Measurements from ENCODE around the gene LTB. TPM values are rescaled to one million over a fixed set of nuclear protein-coding genes. Genes with fewer than 3 reads are reported as not detected.

The LTB gene
- total and polyA plus RNA-seq, 7 experiments from 2014 or later: 370 to 2,371 (median 728) TPM

- H3K4me3 ChIP-seq (ENCODE audit: low read length): no peak overlapping the region
- intact Hi-C loops (cut with micrococcal nuclease): no loop called here
These were observed 44.7 kb upstream of the LTB start for GRCh38 chr6:31626952-31627351.

DNA sequence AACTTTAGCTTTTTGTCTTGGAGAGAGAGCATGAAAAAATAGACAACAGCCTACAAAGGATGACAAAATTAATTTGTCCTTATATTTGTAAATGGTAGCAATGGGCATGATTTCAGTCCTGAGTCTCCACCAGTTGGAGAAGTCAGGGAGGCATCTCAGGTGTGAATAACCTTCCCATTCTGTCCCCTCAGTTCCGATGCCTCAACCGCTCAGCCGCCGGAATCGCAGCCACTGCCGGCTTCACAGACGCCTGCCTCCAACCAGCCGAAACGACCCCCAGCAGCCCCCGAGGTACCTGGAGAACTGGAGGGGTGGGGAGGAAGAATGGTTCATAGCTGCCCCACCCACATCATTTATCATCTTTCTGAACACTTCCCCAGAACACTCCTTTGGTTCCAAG, 41.8 kb upstream of the LTB start:
- CTCF ChIA-PET: interaction anchor here (0.6 to 1.2 kb wide), 2 partner anchors 42 to 117 kb away, joined by 3 read pairs; partner anchors contain the start of gene LTB
- Histone ChIP-seq H3K4me3 (ENCODE audit: low read length) (no peak overlapping the region), H3K27ac (ENCODE audit: low read depth, low read length) (no peak overlapping the region), H3K27me3 (ENCODE audit: control insufficient read depth in 2 of 2, insufficient read depth in 2 of 2, low read length in 2 of 2) (no peaks in the 10 kb centered on the region), H3K4me1 (ENCODE audit: control insufficient read depth in 2 of 2, insufficient read depth in 2 of 2, low read length in 2 of 2) (peaks cover 3 to 14% of the 10 kb centered on the region in 2 donors), H3K36me3 (ENCODE audit: control insufficient read depth in 2 of 3, insufficient read depth in 3 of 3, low read length in 3 of 3) (peaks cover 20 to 57% (median 23%) of the 10 kb centered on the region in 3 experiments), H3K9me3 (ENCODE audit: control insufficient read depth in 2 of 3, low read length in 3 of 3) (no peaks in the 10 kb centered on the region)
- Mint-ChIP-seq H3K27me3 (no peaks in the 10 kb centered on the region), H3K36me3 (peaks cover 4 to 48% (median 21%) of the 10 kb centered on the region in 5 donors), H3K4me1 (peaks cover 9 to 39% (median 30%) of the 10 kb centered on the region in 7 donors), H3K9me3 (peaks cover 0 to 2% (median 0%) of the 10 kb centered on the region in 11 donors), H3K4me3 (no peak overlapping the region), H3K27ac (peak overlapping the region in 4 of 9 donors; percentile 5 to 74 (median 23))
- intact Hi-C loops (cut with micrococcal nuclease): loop anchor here (5.0 kb wide), 3 partner anchors 333 to 1228 kb away; partner anchors contain the start of genes GNL1 (in 1 of the 2), NELFE (in 1 of the 2), PRR3 (in 1 of the 2) and PSMB9 (in 1 of the 2)
- ATAC-seq: no peak
- POLR2A ChIA-PET: interaction anchor here (66.4 kb wide), 1 partner anchor 60 kb away, joined by 3078 read pairs; the partner anchor contains the start of genes ATP6V1G2, DDX39B, LST1 and LTA
- no peak for DNase-seq

More at GRCh38 chr6:31626952-31627351, 44.7 kb upstream of the LTB start:
- Mint-ChIP-seq H3K4me1 (peaks cover 0 to 28% (median 12%) of the 10 kb centered on the region in 7 donors), H3K27ac (peak overlapping the region in 2 of 9 donors; percentile 1 to 34), H3K36me3 (peaks cover 14 to 60% (median 26%) of the 10 kb centered on the region in 5 donors), H3K27me3 (no peaks in the 10 kb centered on the region), H3K9me3 (no peaks in the 10 kb centered on the region), H3K4me3 (no peak overlapping the region)
- ATAC-seq (no peak), DNase-seq (no peak)
- POLR2A ChIA-PET: interaction anchor here (0.7 to 66.4 kb wide), 5 partner anchors 13 to 268 kb away, joined by 3 to 3078 read pairs (median 4); partner anchors contain the start of genes ATP6V1G2, BAG6, DDX39B and LST1
- CTCF ChIA-PET: interaction anchor here (0.6 kb wide), 1 partner anchor 76 kb away, joined by 3 read pairs; no protein-coding TSS in a partner anchor
- H3K9me3 ChIP-seq (ENCODE audit: control insufficient read depth in 2 of 3, low read length in 3 of 3): no peaks in the 10 kb centered on the region
- H3K27ac ChIP-seq (ENCODE audit: low read depth, low read length): no peak overlapping the region
- H3K36me3 ChIP-seq (ENCODE audit: control insufficient read depth in 2 of 3, insufficient read depth in 3 of 3, low read length in 3 of 3): peaks cover 20 to 86% (median 29%) of the 10 kb centered on the region in 3 experiments
- H3K4me1 ChIP-seq (ENCODE audit: control insufficient read depth in 2 of 2, insufficient read depth in 2 of 2, low read length in 2 of 2): peaks cover 0 to 3% of the 10 kb centered on the region in 2 donors
- H3K27me3 ChIP-seq (ENCODE audit: control insufficient read depth in 2 of 2, insufficient read depth in 2 of 2, low read length in 2 of 2): no peaks in the 10 kb centered on the region

- intact Hi-C loops (cut with micrococcal nuclease): loop anchor here (5.0 kb wide), 3 partner anchors 335 to 1230 kb away; partner anchors contain the start of genes GNL1 (in 1 of the 2), NELFE (in 1 of the 2), PRR3 (in 1 of the 2) and PSMB9 (in 1 of the 2)
These were observed 40.5 kb upstream of the LTB start for GRCh38 chr6:31622684-31623091.

DNA sequence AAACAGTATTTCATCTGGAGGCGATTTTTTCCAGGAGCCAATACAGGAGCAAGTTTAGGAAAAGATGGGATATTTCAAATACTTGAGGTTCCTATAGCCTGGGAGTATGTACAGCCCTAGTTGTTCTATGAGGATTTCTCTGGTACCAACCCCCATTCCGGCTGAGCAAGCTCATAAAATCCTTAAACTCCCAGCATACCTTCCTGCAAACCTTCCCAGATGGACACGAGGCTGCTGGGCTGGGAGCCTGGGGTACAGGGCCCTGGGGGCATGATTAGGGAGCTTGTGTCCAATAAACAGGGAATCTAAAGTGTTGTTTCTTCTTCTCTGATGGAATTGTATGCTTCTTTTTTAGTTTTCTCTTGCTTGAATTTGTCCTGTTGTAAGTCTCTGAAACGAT, 39.8 kb upstream of the LTB start:
- DNase-seq (no peak), ATAC-seq (no peak)
- Histone ChIP-seq H3K27ac (ENCODE audit: low read depth, low read length) (peak overlapping the region; percentile 96), H3K36me3 (ENCODE audit: control insufficient read depth in 2 of 3, insufficient read depth in 3 of 3, low read length in 3 of 3) (peaks cover 17 to 37% (median 18%) of the 10 kb centered on the region in 3 experiments), H3K4me3 (ENCODE audit: low read length) (no peak overlapping the region), H3K27me3 (ENCODE audit: control insufficient read depth in 2 of 2, insufficient read depth in 2 of 2, low read length in 2 of 2) (no peaks in the 10 kb centered on the region), H3K4me1 (ENCODE audit: control insufficient read depth in 2 of 2, insufficient read depth in 2 of 2, low read length in 2 of 2) (peaks cover 3 to 14% of the 10 kb centered on the region in 2 donors), H3K9me3 (ENCODE audit: control insufficient read depth in 2 of 3, low read length in 3 of 3) (no peaks in the 10 kb centered on the region)
- intact Hi-C loops (cut with micrococcal nuclease): loop anchor here (2.0 to 5.0 kb wide), 10 partner anchors 17 to 1230 kb away; partner anchors contain the start of genes NELFE (in 2 of the 2), SKIC2 (in 2 of the 2), GNL1 (in 1 of the 2) and HSPA1B (in 1 of the 2)
- Mint-ChIP-seq H3K36me3 (peaks cover 4 to 41% (median 13%) of the 10 kb centered on the region in 5 donors), H3K4me1 (peaks cover 9 to 40% (median 35%) of the 10 kb centered on the region in 7 donors), H3K27me3 (no peaks in the 10 kb centered on the region), H3K4me3 (peak overlapping the region; percentile 82 to 95 (median 93)), H3K9me3 (peaks cover 0 to 2% (median 0%) of the 10 kb centered on the region in 11 donors), H3K27ac (peak overlapping the region; percentile 90 to 98 (median 96))
- ChIA-PET POLR2A (interaction anchor here (0.6 to 66.4 kb wide), 15 partner anchors 16 to 338 kb away, joined by 3 to 3078 read pairs (median 4); partner anchors contain the start of genes APOM, ATP6V1G2, BAG6 and C6orf47), CTCF (interaction anchor here (0.8 kb wide), 1 partner anchor 125 kb away, joined by 3 read pairs; no protein-coding TSS in a partner anchor)

More at GRCh38 chr6:31622684-31623091, 40.5 kb upstream of the LTB start:
- peak overlapping the region; percentile 96 for H3K27ac ChIP-seq (ENCODE audit: low read depth, low read length)
- no peak overlapping the region for H3K4me3 ChIP-seq (ENCODE audit: low read length)
- peak overlapping the region in 5 of 10 donors; percentile 88 to 95 (median 93) for H3K4me3 Mint-ChIP-seq
- ChIA-PET POLR2A (interaction anchor here (0.6 to 66.4 kb wide), 9 partner anchors 12 to 296 kb away, joined by 3 to 3078 read pairs (median 5); partner anchors contain the start of genes ATP6V1G2, BAG6, DDX39B and HSPA1B), CTCF (interaction anchor here (0.8 kb wide), 1 partner anchor 126 kb away, joined by 3 read pairs; no protein-coding TSS in a partner anchor)
- H3K4me1 ChIP-seq (ENCODE audit: control insufficient read depth in 2 of 2, insufficient read depth in 2 of 2, low read length in 2 of 2): peaks cover 3 to 14% of the 10 kb centered on the region in 2 donors
- no peaks in the 10 kb centered on the region for H3K27me3 Mint-ChIP-seq
- no peak for DNase-seq
- no peaks in the 10 kb centered on the region for H3K27me3 ChIP-seq (ENCODE audit: control insufficient read depth in 2 of 2, insufficient read depth in 2 of 2, low read length in 2 of 2)
- peaks cover 9 to 38% (median 34%) of the 10 kb centered on the region in 7 donors for H3K4me1 Mint-ChIP-seq
- peaks cover 0 to 2% (median 0%) of the 10 kb centered on the region in 11 donors for H3K9me3 Mint-ChIP-seq
- H3K9me3 ChIP-seq (ENCODE audit: control insufficient read depth in 2 of 3, low read length in 3 of 3): no peaks in the 10 kb centered on the region
- ATAC-seq: no peak
- H3K27ac Mint-ChIP-seq: peak overlapping the region; percentile 66 to 98 (median 96)
- H3K36me3 Mint-ChIP-seq: peaks cover 4 to 46% (median 20%) of the 10 kb centered on the region in 5 donors
- H3K36me3 ChIP-seq (ENCODE audit: control insufficient read depth in 2 of 3, insufficient read depth in 3 of 3, low read length in 3 of 3): peaks cover 20 to 44% (median 21%) of the 10 kb centered on the region in 3 experiments

DNA sequence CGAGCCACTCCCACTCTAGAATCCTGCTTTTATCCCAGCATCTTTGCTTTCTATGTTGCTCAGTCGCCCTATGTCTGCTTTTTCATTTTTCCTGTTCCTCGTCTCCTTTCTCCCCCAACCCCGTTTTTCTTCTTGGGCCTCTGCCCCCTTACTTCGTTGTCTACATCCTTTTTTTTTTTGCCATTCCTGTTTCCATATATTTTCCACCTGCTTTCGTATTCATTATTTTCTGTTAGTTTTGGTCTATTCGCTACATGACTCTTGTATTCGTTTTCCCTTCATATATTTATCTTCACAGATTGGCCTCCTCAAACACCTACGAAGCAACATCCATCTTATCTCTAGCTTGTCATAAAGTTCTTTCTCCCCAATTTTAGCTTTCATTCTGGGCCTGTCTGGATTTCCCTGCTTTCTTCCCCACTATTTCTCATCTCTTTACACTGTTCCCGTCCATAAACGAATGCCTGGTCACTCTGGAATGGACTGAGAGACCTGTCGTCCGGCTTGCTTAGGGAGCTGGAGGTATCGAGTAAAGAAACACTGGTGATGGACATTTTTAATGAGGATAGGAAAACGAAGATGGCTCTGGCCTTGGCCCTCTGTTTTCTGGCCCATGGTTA, 39.2 kb upstream of the LTB start:
- ATAC-seq (no peak), DNase-seq (peak in 3 of 9 donors; percentile 15 to 29 (median 21))
- Histone ChIP-seq H3K27ac (ENCODE audit: low read depth, low read length) (peak overlapping the region; percentile 96), H3K4me1 (ENCODE audit: control insufficient read depth in 2 of 2, insufficient read depth in 2 of 2, low read length in 2 of 2) (peaks cover 9 to 14% of the 10 kb centered on the region in 2 donors), H3K36me3 (ENCODE audit: control insufficient read depth in 2 of 3, insufficient read depth in 3 of 3, low read length in 3 of 3) (peaks cover 12 to 31% (median 13%) of the 10 kb centered on the region in 3 experiments), H3K9me3 (ENCODE audit: control insufficient read depth in 2 of 3, low read length in 3 of 3) (no peaks in the 10 kb centered on the region), H3K27me3 (ENCODE audit: control insufficient read depth in 2 of 2, insufficient read depth in 2 of 2, low read length in 2 of 2) (no peaks in the 10 kb centered on the region), H3K4me3 (ENCODE audit: low read length) (peak overlapping the region; percentile 90)
- Mint-ChIP-seq H3K4me1 (peaks cover 15 to 46% (median 41%) of the 10 kb centered on the region in 7 donors), H3K27ac (peak overlapping the region; percentile 90 to 98 (median 96)), H3K4me3 (peak overlapping the region; percentile 82 to 95 (median 93)), H3K36me3 (peaks cover under 1 to 41% (median 10%) of the 10 kb centered on the region in 5 donors), H3K27me3 (no peaks in the 10 kb centered on the region), H3K9me3 (peaks cover 0 to 2% (median 0%) of the 10 kb centered on the region in 11 donors)
- intact Hi-C loops (cut with micrococcal nuclease): loop anchor here (2.0 to 5.0 kb wide), 10 partner anchors 17 to 1231 kb away; partner anchors contain the start of genes NELFE (in 2 of the 2), SKIC2 (in 2 of the 2), GNL1 (in 1 of the 2) and HSPA1B (in 1 of the 2)
- ChIA-PET CTCF (no interaction called here), POLR2A (interaction anchor here (0.6 to 66.4 kb wide), 15 partner anchors 15 to 338 kb away, joined by 3 to 3078 read pairs (median 5); partner anchors contain the start of genes APOM, ATP6V1G2, BAG6 and C6orf47)
